PC-9 (cell line): Measurements from ENCODE around the gene CIZ1. TPM values are rescaled to one million over a fixed set of nuclear protein-coding genes. Genes with fewer than 3 reads are reported as not detected.
A peak's percentile ranks its signal among the peaks of the same experiment; 100 is the strongest.

Experiments
- BruUV-seq: library from RNA; stranded (reverse); fragments of 400-500 nt; replicated peaks from 2 replicates; lab custom pipeline; 2021; lab: Mats Ljungman, UMichigan
- CTCF ChIA-PET: fragments of 300-600 bp; sonication (Branson Sonifier 250); formaldehyde crosslinking; loops from one replicate; lab custom pipeline; 2022; ENCODE audit warnings: antibody characterized with exemption; lab: Charles Lee
- POLR2A ChIA-PET: fragments of 300-600 bp; sonication (Branson Sonifier 250); formaldehyde crosslinking; loops from one replicate; lab custom pipeline; 2022; ENCODE audit warnings: antibody characterized with exemption; ENCODE audit not compliant: unreplicated experiment; lab: Charles Lee
- DNase-seq, 2 experiments: peaks; one replicate each; pipeline versions ENCODE4 v3.0.0 to v3.0.0-alpha.2; 2015 to 2022; ENCODE audit warnings: mixed read lengths in 1 of 2
- H2AFZ ChIP-seq: fragments of 200-600 bp; sonication (generic); 2 replicates; pipeline ENCODE4 v1.8.1; 2017; ENCODE audit warnings: antibody characterized with exemption
- H3F3A ChIP-seq: fragments of 200-600 bp; sonication (generic); 2 replicates; pipeline ENCODE4 v1.8.1; 2017; ENCODE audit warnings: antibody characterized with exemption, mild to moderate bottlenecking, low read depth; ENCODE audit not compliant: insufficient read depth
- H3K27ac ChIP-seq: fragments of 200-600 bp; sonication (generic); 2 replicates; pipeline ENCODE4 v1.6.1; 2016; ENCODE audit warnings: mixed run types
- H3K27me3 ChIP-seq: fragments of 200-600 bp; sonication (generic); 2 replicates; pipeline ENCODE4 v1.6.1; 2016; ENCODE audit warnings: low read depth, mixed run types; ENCODE audit not compliant: insufficient read depth
- H3K36me3 ChIP-seq: fragments of 200-600 bp; sonication (generic); 2 replicates; pipeline ENCODE4 v1.6.1; 2016; ENCODE audit warnings: low read depth, mixed run types
- H3K4me1 ChIP-seq: fragments of 200-600 bp; sonication (generic); replicated peaks from 2 replicates; pipeline ENCODE4 v1.6.1; 2016; ENCODE audit warnings: mixed run types; ENCODE audit not compliant: insufficient read depth
- H3K4me2 ChIP-seq: fragments of 200-600 bp; sonication (generic); 2 replicates; pipeline ENCODE4 v1.6.1; 2017; ENCODE audit warnings: mixed run types
- H3K4me3 ChIP-seq: fragments of 200-600 bp; sonication (generic); 2 replicates; pipeline ENCODE4 v1.6.1; 2016; ENCODE audit warnings: mixed run types
- H3K79me2 ChIP-seq: fragments of 200-600 bp; sonication (generic); 2 replicates; pipeline ENCODE4 v1.6.1; 2017; ENCODE audit warnings: low read depth, mixed run types
- H3K9me2 ChIP-seq: fragments of 200-600 bp; sonication (generic); 2 replicates; pipeline ENCODE4 v1.8.1; 2017; ENCODE audit warnings: mild to moderate bottlenecking; ENCODE audit not compliant: insufficient read depth
- H3K9me3 ChIP-seq: fragments of 200-600 bp; sonication (generic); 2 replicates; pipeline ENCODE4 v1.8.1; 2016; ENCODE audit warnings: low read depth; ENCODE audit not compliant: insufficient read depth
- H4K20me1 ChIP-seq: fragments of 200-600 bp; sonication (generic); 2 replicates; pipeline ENCODE4 v1.8.1; 2017; ENCODE audit not compliant: insufficient read depth
- CTCF ChIP-seq: fragments of 200-600 bp; sonication (generic); conservative IDR thresholded peaks from 2 replicates; pipeline ENCODE4 v1.6.1; 2017; ENCODE audit warnings: mixed run types, antibody characterized with exemption, mild to moderate bottlenecking, moderate library complexity
- EZH2 ChIP-seq: fragments of 200-600 bp; sonication (generic); IDR thresholded peaks from 2 replicates; pipeline ENCODE4 v1.8.0; 2017; ENCODE audit warnings: antibody characterized with exemption, low read depth
- intact Hi-C: fragments of 100-400 bp; cut with micrococcal nuclease; formaldehyde crosslinking; loops from one replicate; pipeline ENCODE4 v1.10.0; 2022; ENCODE audit not compliant: unreplicated experiment
- total RNA-seq: library from RNA; stranded (reverse); gene quantifications from 2 replicates; pipeline ENCODE4 v1.2.3, GENCODE V29; 2021

Gene CIZ1
- total RNA-seq, 1 experiment from 2014 or later = 213 TPM

DNA sequence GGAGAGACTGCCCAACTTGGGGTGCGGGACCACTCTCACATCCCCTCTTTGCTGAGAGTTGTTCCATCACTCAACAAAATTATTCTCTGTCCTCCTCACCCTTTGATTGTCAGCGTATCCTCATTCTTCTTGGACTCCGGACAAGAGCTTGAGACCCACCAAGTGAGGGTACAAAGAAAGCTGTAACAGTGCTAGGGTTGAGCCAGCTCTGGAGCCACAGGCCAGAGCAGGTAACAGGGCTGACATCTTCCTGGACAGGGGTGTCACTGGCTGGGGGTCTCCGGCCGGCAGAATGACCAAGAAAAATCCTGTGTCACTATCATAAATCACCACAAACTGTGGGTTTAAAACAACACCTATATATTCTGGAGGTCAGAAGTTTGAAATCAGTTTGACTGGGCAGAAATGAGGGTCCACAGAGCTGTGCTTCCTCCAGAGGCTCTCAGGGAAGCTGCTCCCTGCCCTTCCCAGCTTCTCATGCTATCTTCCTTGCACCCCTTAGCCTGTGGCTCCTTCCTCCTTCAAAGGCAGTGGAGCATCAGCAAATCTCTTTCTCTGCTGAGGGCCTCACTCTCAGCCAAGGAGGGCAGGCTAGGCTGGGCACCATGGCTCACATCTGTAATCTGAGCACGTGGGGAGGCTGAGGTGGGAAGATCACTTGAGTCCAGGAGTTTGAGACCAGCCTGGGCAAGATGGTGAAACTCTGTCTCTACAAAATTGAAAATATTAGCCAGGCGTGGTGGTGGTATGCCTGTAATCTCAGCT is 35.5 kb downstream of the CIZ1 start:
- DNase-seq = peak in 1 of 2 experiments; percentile 27
- peaks cover 21% of the 10 kb centered on the region for H4K20me1 ChIP-seq
- no TSS peak for BruUV-seq
- 0 out of 2 replicates have a peak, but pooled peaks cover 16% of the 10 kb centered on the region for H3K4me1 ChIP-seq
- intact Hi-C loops = no loop called here
- H3F3A ChIP-seq = peaks cover 55% of the 10 kb centered on the region
- ChIA-PET POLR2A (interaction anchor here (0.6 to 0.7 kb wide), 2 partner anchors 53 to 508 kb away, joined by 3 to 8 read pairs; no protein-coding TSS in a partner anchor), CTCF (no interaction called here)
- H3K4me2 ChIP-seq = no peak overlapping the region
- no peak overlapping the region for H2AFZ ChIP-seq
- TF ChIP-seq EZH2 = no peak
- no peak for TF ChIP-seq CTCF
- H3K9me2 ChIP-seq = no peaks in the 10 kb centered on the region
- H3K27me3 ChIP-seq = no peaks in the 10 kb centered on the region
- H3K27ac ChIP-seq = no peak overlapping the region
- H3K79me2 ChIP-seq = peaks cover 8% of the 10 kb centered on the region
- H3K9me3 ChIP-seq = no peaks in the 10 kb centered on the region
- no peak overlapping the region for H3K4me3 ChIP-seq
- no peaks in the 10 kb centered on the region for H3K36me3 ChIP-seq

- ChIA-PET CTCF (no interaction called here), POLR2A (no interaction called here)
- no peak overlapping the region for H3K4me2 ChIP-seq
- BruUV-seq = no TSS peak
- no peaks in the 10 kb centered on the region for H3K9me2 ChIP-seq
- no peaks in the 10 kb centered on the region for H3K9me3 ChIP-seq
- H3K27ac ChIP-seq = no peak overlapping the region
- H3K4me1 ChIP-seq = 0 out of 2 replicates have a peak, but pooled peaks cover 14% of the 10 kb centered on the region
- H2AFZ ChIP-seq = no peak overlapping the region
- H3F3A ChIP-seq = peaks cover 67% of the 10 kb centered on the region
- no peak for DNase-seq
- no peak for TF ChIP-seq CTCF
- TF ChIP-seq EZH2 = no peak
- peaks cover 19% of the 10 kb centered on the region for H3K79me2 ChIP-seq
- intact Hi-C loops = no loop called here
- H3K36me3 ChIP-seq = peaks cover 7% of the 10 kb centered on the region; the same call in 1 of the 2 replicates
- H3K27me3 ChIP-seq = no peaks in the 10 kb centered on the region
- no peak overlapping the region for H3K4me3 ChIP-seq
- peaks cover 24% of the 10 kb centered on the region for H4K20me1 ChIP-seq
Measured at GRCh38 chr9:128153947-128154695, 37.3 kb downstream of the CIZ1 start.

GRCh38 chr9:128153060-128153946 is 38.1 kb downstream of the CIZ1 start:
- POLR2A ChIA-PET = no interaction called here
- peaks cover 7% of the 10 kb centered on the region; the same call in 1 of the 2 replicates for H3K36me3 ChIP-seq

More at GRCh38 chr9:128153060-128153946, 38.1 kb downstream of the CIZ1 start:
- H3K27ac ChIP-seq = no peak overlapping the region
- no peak overlapping the region for H2AFZ ChIP-seq
- TF ChIP-seq EZH2 (no peak), CTCF (no peak)
- intact Hi-C loops = no loop called here
- H3K9me3 ChIP-seq = no peaks in the 10 kb centered on the region
- no peak for DNase-seq
- H4K20me1 ChIP-seq = peaks cover 24% of the 10 kb centered on the region
- H3K27me3 ChIP-seq = no peaks in the 10 kb centered on the region
- CTCF ChIA-PET = no interaction called here
- H3K4me2 ChIP-seq = no peak overlapping the region
- H3K9me2 ChIP-seq = no peaks in the 10 kb centered on the region
- H3K4me1 ChIP-seq = peaks cover 19% of the 10 kb centered on the region
- peaks cover 74% of the 10 kb centered on the region for H3F3A ChIP-seq
- peaks cover 21% of the 10 kb centered on the region for H3K79me2 ChIP-seq
- no TSS peak for BruUV-seq
- no peak overlapping the region for H3K4me3 ChIP-seq
